HL-60 (cell line): Measurements from ENCODE around the gene JAKMIP1.

Experiments
- CTCF ChIP-seq: IDR thresholded peaks from one replicate; pipeline ENCODE4 v1.5.1; 2011; ENCODE audit warnings: low read length, control low read depth, inconsistent platforms; ENCODE audit not compliant: insufficient read depth
- GABPA ChIP-seq: IDR thresholded peaks from 2 replicates; pipeline ENCODE4 v1.6.1; 2012; ENCODE audit warnings: low read depth
- POLR2AphosphoS5 ChIP-seq: IDR thresholded peaks from 2 replicates; pipeline ENCODE4 v1.6.1; 2012; ENCODE audit warnings: low read depth

DNA sequence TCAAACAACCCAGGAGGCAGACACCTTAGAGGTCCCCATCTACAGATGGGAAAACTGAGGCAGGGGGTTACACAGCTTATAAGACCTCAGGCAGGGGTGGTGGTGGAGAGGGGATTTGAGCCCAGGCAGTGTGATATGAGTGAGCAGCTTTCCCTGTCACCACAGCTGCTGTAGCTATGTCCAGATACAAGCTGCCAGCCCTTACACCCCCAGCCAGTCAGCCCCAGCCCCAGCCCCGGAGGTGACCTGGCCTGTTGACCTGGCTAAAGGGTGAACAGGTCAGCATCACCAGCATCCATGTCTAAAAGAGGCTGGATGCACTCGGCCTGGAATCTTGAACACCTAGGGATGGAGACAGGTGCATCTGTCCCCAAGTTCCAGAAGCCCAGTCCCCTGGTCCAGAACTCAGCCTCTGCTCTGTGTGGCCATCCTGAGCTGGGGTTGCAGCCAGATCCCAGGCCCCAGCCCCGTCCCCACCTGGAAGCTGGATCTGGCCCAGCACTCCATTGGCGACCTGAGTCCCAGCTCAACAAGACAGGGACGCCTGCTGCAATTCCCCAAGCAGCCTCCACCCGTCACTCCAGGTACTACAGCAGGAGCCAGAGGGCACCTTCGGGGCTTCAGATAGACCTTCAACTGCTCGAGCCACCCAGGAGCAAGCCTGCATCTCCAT lies 89.5 kb downstream of the JAKMIP1 start:
- TF ChIP-seq CTCF = no peak
- TF ChIP-seq POLR2AphosphoS5 = no peak
- no peak for TF ChIP-seq GABPA
